Kidney (tissue), 14 donors: ENCODE data around the gene VGF. TPM values are rescaled to one million over a fixed set of nuclear protein-coding genes. Genes with fewer than 3 reads are reported as not detected.
"Not testable (repeated sequence)": the region's sequence is repeated elsewhere in the genome, so short reads cannot be mapped to it uniquely, and the experiment has no call there.

Source experiments
- DNase-seq, 5 donors: peaks; one replicate each; pipeline ENCODE4 v3.0.0-alpha.2; 2013 to 2020
- FAIRE-seq: peaks from 2 replicates; lab custom pipeline; 2012; peaks lifted over from hg19 to GRCh38; lab: Jason Lieb, UNC
- H3K27ac ChIP-seq, 2 donors: one replicate each; pipeline ENCODE4 v1.7.0; 2013; ENCODE audit warnings: low read depth in 2 of 2, low read length in 2 of 2, inconsistent platforms in 1 of 2
- H3K27me3 ChIP-seq: one replicate; pipeline ENCODE4 v1.7.1; 2013; ENCODE audit warnings: low read length, inconsistent platforms; ENCODE audit not compliant: control insufficient read depth, insufficient read depth
- H3K36me3 ChIP-seq, 3 donors: one replicate each; pipeline versions ENCODE4 v1.7.0 to v1.7.1; 2013; ENCODE audit warnings: low read length in 3 of 3, control low read depth in 1 of 3, inconsistent platforms in 1 of 3; ENCODE audit not compliant: insufficient read depth in 3 of 3, control insufficient read depth in 2 of 3
- H3K4me1 ChIP-seq, 3 donors: one replicate each; pipeline versions ENCODE4 v1.7.0 to v1.7.1; 2013; ENCODE audit warnings: low read length in 3 of 3, inconsistent platforms in 1 of 3, low read depth in 1 of 3; ENCODE audit not compliant: control insufficient read depth in 2 of 3, insufficient read depth in 2 of 3
- H3K4me3 ChIP-seq, 3 donors: one replicate each; pipeline versions ENCODE4 v1.7.0 to v1.8.1; 2013; ENCODE audit warnings: low read length in 3 of 3, control low read depth in 1 of 3, inconsistent platforms in 1 of 3
- H3K9ac ChIP-seq, 3 donors: one replicate each; pipeline versions ENCODE4 v1.7.0 to v1.7.1; 2013; ENCODE audit warnings: low read length in 3 of 3, control low read depth in 1 of 3, inconsistent platforms in 1 of 3
- H3K9me3 ChIP-seq, 3 donors: one replicate each; pipeline versions ENCODE4 v1.7.0 to v1.7.1; 2013; ENCODE audit warnings: low read length in 3 of 3, control low read depth in 1 of 3, inconsistent platforms in 1 of 3; ENCODE audit not compliant: control insufficient read depth in 2 of 3, insufficient read depth in 1 of 3
- intact Hi-C: fragments of 100-400 bp; cut with DNase I; formaldehyde crosslinking; loops from one replicate; pipeline ENCODE4 v1.11.1; 2022
- polyA plus RNA-seq: library from polyadenylated mRNA; stranded (reverse); fragments of 350-450 nt; fragmentation: Illumina TruSeq; extraction: RNeasy Lipid Tissue Mini Kit (QIAGEN cat#74804); gene quantifications from one replicate; pipeline ENCODE4 v1.2.3, GENCODE V29; 2014; ENCODE audit warnings: low read depth, low replicate concordance; ENCODE audit not compliant: insufficient read depth
- total RNA-seq: library from RNA; stranded (reverse); fragmentation: NEBNext Ultra II Directional; extraction: Animal tissue kit (Norgen Biotek cat#: 25700); gene quantifications from one replicate; pipeline ENCODE4 v1.2.1, GENCODE V29; 2021
- TF ChIP-seq, protein P1 (sequence below): IDR thresholded peaks from 3 replicates; pipeline ENCODE4 v1.5.1; 2012; ENCODE audit warnings: mild to moderate bottlenecking, moderate library complexity, borderline replicate concordance; ENCODE audit not compliant: insufficient read depth; ENCODE audit errors: extremely low read depth
- donor health status: control.
- donor health status: control.
- donor health status: control.
- donor health status: control.
- donor health status: control.
- donor health status: DM: yes; HTN: yes; CAD: no.
- donor health status: Normal renal cell carcinoma (clear cell type).

The VGF gene
- total and polyA plus RNA-seq, 2 donors from 2014 or later: 0.38 to 2.2 TPM

DNA sequence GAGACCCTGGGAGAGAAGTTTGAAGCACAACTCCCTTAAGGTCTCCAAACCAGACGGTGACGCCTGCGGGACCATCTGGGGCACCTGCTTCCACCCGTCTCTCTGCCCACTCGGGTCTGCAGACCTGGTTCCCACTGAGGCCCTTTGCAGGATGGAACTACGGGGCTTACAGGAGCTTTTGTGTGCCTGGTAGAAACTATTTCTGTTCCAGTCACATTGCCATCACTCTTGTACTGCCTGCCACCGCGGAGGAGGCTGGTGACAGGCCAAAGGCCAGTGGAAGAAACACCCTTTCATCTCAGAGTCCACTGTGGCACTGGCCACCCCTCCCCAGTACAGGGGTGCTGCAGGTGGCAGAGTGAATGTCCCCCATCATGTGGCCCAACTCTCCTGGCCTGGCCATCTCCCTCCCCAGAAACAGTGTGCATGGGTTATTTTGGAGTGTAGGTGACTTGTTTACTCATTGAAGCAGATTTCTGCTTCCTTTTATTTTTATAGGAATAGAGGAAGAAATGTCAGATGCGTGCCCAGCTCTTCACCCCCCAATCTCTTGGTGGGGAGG, 27.6 kb downstream of the VGF start:
- intact Hi-C loops: no loop called here
- no peaks in the 10 kb centered on the region for H3K9me3 ChIP-seq
- FAIRE-seq: no peak
- H3K36me3 ChIP-seq: no peaks in the 10 kb centered on the region
- no peaks in the 10 kb centered on the region for H3K27me3 ChIP-seq
- TF ChIP-seq, protein P1, sequence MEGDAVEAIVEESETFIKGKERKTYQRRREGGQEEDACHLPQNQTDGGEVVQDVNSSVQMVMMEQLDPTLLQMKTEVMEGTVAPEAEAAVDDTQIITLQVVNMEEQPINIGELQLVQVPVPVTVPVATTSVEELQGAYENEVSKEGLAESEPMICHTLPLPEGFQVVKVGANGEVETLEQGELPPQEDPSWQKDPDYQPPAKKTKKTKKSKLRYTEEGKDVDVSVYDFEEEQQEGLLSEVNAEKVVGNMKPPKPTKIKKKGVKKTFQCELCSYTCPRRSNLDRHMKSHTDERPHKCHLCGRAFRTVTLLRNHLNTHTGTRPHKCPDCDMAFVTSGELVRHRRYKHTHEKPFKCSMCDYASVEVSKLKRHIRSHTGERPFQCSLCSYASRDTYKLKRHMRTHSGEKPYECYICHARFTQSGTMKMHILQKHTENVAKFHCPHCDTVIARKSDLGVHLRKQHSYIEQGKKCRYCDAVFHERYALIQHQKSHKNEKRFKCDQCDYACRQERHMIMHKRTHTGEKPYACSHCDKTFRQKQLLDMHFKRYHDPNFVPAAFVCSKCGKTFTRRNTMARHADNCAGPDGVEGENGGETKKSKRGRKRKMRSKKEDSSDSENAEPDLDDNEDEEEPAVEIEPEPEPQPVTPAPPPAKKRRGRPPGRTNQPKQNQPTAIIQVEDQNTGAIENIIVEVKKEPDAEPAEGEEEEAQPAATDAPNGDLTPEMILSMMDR: no peak
- H3K9ac ChIP-seq: no peak overlapping the region
- H3K4me1 ChIP-seq: peaks cover 0 to 5% (median 0%) of the 10 kb centered on the region in 3 donors
- no peak overlapping the region for H3K27ac ChIP-seq
- DNase-seq: no peak
- no peak overlapping the region for H3K4me3 ChIP-seq

DNA sequence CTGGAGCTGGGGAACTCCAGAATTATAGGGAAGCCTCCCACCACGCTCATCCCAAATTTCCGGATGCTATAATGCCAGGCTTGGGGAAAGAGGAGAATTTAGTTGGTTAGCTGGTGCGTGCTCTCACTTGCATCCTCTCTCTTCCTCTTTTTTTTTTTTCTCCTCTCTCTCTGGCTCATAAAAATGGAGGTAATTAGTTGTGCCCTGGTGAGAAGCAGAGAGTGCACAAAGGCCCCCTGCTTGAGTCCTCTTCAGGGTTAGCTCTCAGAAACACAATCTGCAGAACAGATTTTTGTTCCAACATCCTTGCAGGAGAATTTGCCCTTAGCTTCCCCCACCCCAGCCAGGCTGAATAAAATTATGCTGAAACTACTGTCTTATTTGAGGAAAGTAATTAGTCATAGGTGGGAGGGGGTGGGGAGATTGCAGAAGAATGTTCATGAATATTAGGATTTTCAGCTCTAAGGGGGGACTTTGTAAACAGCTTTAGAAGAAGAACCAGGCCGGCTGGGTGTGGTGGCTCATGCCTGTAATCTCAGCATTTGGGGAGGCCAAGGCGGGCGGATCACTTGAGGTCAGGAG, 30.9 kb downstream of the VGF start:
- FAIRE-seq: no peak

DNA sequence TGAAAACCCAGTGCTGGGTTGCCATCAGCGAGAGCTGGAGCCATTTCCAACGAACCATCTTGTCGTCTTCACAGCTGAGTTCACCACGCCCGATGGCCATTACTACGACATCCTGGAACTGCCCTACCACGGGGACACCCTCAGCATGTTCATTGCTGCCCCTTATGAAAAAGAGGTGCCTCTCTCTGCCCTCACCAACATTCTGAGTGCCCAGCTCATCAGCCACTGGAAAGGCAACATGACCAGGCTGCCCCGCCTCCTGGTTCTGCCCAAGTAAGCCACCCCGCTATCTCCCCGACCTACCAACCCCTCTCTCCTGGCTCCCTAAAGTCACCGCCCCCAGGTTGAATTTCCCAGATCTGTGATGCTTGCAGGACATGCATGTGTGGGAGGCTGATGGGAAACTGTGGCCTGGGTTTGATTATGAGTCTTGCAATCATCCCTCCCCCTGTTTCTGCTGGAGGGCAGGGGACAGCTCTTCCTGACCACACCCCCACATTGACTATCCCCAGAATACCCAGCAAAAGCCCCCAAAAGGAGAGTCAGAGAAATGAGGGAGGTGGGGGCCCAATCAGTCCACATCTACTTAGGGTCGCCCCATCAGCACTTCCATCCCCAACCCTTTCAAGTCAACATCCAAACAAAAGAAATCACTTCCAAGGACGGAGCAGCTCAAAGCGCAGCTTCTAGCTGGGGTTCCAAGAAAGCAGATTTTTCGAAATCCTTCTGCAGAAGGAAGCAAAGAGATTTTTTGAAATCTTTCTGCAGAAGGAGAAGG, 31.6 kb downstream of the VGF start:
- no peaks in the 10 kb centered on the region for H3K36me3 ChIP-seq
- FAIRE-seq: no peak

More for the DNA sequence above, 30.9 kb downstream of the VGF start:
- TF ChIP-seq, protein P1: no peak
- DNase-seq: peak in 1 of 5 donors; percentile 21
- Histone ChIP-seq H3K4me1 (peaks cover 0 to 5% (median 0%) of the 10 kb centered on the region in 3 donors), H3K4me3 (no peak overlapping the region), H3K9ac (no peak overlapping the region), H3K36me3 (no peaks in the 10 kb centered on the region), H3K27me3 (no peaks in the 10 kb centered on the region), H3K9me3 (no peaks in the 10 kb centered on the region), H3K27ac (no peak overlapping the region)
- intact Hi-C loops: no loop called here

DNA sequence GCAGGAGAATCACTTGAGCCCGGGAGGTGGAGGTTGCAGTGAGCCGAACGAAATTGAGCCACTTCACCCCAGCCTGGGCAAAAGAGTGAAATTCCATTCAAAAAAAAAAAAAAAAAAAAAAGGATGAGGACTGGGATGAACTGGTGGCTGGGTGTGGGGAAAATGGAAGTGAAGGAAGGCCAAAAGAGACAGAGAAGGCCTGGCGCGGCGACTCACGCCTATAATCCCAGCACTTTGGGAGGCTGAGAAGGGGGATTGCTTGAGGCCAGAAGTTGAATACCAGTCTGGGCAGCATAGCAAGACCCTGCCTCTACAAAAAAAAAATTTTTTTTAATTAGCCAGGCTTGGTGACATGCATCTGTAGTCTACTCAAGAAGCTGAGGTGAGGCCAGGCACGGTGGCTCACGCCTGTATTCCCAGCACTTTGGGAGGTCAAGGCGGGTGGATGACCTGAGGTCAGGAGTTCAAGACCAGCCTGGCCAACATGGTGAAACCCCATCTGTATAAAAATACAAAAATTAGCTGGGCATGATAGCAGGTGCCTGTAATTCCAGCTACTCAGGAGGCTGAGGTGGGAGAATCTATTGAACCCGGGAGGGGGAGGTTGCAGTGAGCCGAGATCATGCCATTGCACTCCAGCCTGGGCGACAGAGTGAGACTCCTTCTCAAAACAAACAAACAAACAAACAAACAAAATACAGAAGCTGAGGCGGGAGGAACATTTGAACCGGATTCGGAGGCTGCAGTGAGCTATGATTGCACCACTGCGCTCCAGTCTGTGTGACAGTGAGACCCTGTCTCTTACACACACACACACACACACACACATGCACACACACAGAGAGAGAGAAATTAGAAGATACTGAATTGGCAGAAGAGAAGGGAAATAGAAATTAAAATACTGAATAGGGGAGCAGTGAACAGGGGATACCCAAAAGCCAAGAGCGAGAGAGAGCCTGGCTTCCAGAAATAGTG, 32.5 kb downstream of the VGF start:
- H3K9ac ChIP-seq, H3K36me3 ChIP-seq, intact Hi-C loops, DNase-seq, FAIRE-seq, H3K27ac ChIP-seq, H3K4me1 ChIP-seq, H3K9me3 ChIP-seq, H3K4me3 ChIP-seq, H3K27me3 ChIP-seq: not testable (repeated sequence)

More for the DNA sequence above, 31.6 kb downstream of the VGF start:
- Histone ChIP-seq H3K27ac (no peak overlapping the region), H3K4me1 (peaks cover 0 to 5% (median 0%) of the 10 kb centered on the region in 3 donors), H3K27me3 (no peaks in the 10 kb centered on the region), H3K9ac (no peak overlapping the region), H3K9me3 (no peaks in the 10 kb centered on the region), H3K4me3 (no peak overlapping the region)
- TF ChIP-seq, protein P1: no peak
- DNase-seq: peak in 3 of 5 donors; percentile 33 to 70 (median 56)
- intact Hi-C loops: no loop called here
